Vagina (tissue), 2 donors: ENCODE measurements around the gene ZNF516.

Experiments
- CTCF ChIP-seq, 3 experiments: fragments of 450-650 bp in 2 of 3; fragments of 200-600 bp in 1 of 3; sonication (generic) in 1 of 3; IDR thresholded peaks; one replicate each; pipeline ENCODE4 v1.5.1; 2017 to 2019; ENCODE audit warnings: antibody characterized with exemption in 3 of 3, mild to moderate bottlenecking in 2 of 3, moderate library complexity in 2 of 3
- POLR2A ChIP-seq, 2 donors: fragments of 450-650 bp; IDR thresholded peaks; one replicate each; pipeline ENCODE4 v1.6.1; 2017; ENCODE audit warnings: antibody characterized with exemption in 2 of 2, mild to moderate bottlenecking in 2 of 2, moderate library complexity in 2 of 2
- POLR2AphosphoS5 ChIP-seq, 2 donors: sonication (generic); formaldehyde crosslinking; IDR thresholded peaks; one replicate each; pipeline ENCODE4 v1.9.0; 2017; ENCODE audit warnings: antibody characterized with exemption in 2 of 2, mild to moderate bottlenecking in 2 of 2, low read depth in 1 of 2; ENCODE audit not compliant: insufficient read depth in 1 of 2

GRCh38 chr18:76442413-76443171 lies 52.5 kb downstream of the ZNF516 start:
- TF ChIP-seq CTCF (IDR thresholded peaks at IDR 0.05), result no peak
- no peak for TF ChIP-seq POLR2A (IDR thresholded peaks at IDR 0.05)
- TF ChIP-seq POLR2AphosphoS5 (IDR thresholded peaks at IDR 0.05; ENCODE audit: insufficient read depth in 1 of 2, low read depth in 1 of 2), result no peak
